HEK293 (cell line): ENCODE data around the gene SLC39A13.

Source experiments
- SALL2 ChIP-seq: fragments of 450-650 bp; formaldehyde crosslinking; IDR thresholded peaks from 2 replicates; pipeline ENCODE4 v1.5.0; 2017; ENCODE audit warnings: missing biosample characterization, mild to moderate bottlenecking, missing genetic modification characterization, borderline replicate concordance
- SP2 ChIP-seq: fragments of 450-650 bp; formaldehyde crosslinking; IDR thresholded peaks from 2 replicates; pipeline ENCODE4 v1.5.1; 2016; ENCODE audit warnings: missing biosample characterization, missing genetic modification characterization
- TCF7L2 ChIP-seq: IDR thresholded peaks from 2 replicates; pipeline ENCODE4 v1.6.1; 2011; ENCODE audit warnings: low read depth, mild to moderate bottlenecking, inconsistent platforms, low read length, moderate library complexity, borderline replicate concordance
- ZNF274 ChIP-seq, 2 experiments: fragments of 200-500 bp in 1 of 2; fragments of 450-650 bp in 1 of 2; sonication (Bioruptor generic) in 1 of 2; formaldehyde crosslinking in 1 of 2; IDR thresholded peaks; 2 replicates each; pipeline versions ENCODE4 v1.5.1 to v1.6.1; 2014 to 2016; ENCODE audit warnings: borderline replicate concordance in 1 of 2, inconsistent platforms in 1 of 2, low read length in 1 of 2, missing biosample characterization in 1 of 2, missing genetic modification characterization in 1 of 2
- ZNF311 ChIP-seq: fragments of 450-650 bp; formaldehyde crosslinking; IDR thresholded peaks from 2 replicates; pipeline ENCODE4 v1.5.1; 2017; ENCODE audit warnings: missing biosample characterization, missing genetic modification characterization, borderline replicate concordance
- ZNF350 ChIP-seq: fragments of 450-650 bp; formaldehyde crosslinking; IDR thresholded peaks from 2 replicates; pipeline ENCODE4 v1.5.0; 2017; ENCODE audit warnings: missing biosample characterization, mild to moderate bottlenecking, missing genetic modification characterization
- ZNF843 ChIP-seq: fragments of 450-650 bp; formaldehyde crosslinking; IDR thresholded peaks from 2 replicates; pipeline ENCODE4 v1.5.1; 2016; ENCODE audit warnings: missing biosample characterization, missing genetic modification characterization
- TF ChIP-seq, protein P1 (sequence below): fragments of 450-650 bp; formaldehyde crosslinking; IDR thresholded peaks from 2 replicates; pipeline ENCODE4 v1.5.1; 2016; ENCODE audit warnings: missing biosample characterization, missing genetic modification characterization
- TF ChIP-seq, protein P2 (sequence below): sonication (generic); formaldehyde crosslinking; IDR thresholded peaks from 2 replicates; pipeline ENCODE4 v1.8.1; 2022; ENCODE audit warnings: mild to moderate bottlenecking, moderate library complexity, missing genetic modification reagents

DNA sequence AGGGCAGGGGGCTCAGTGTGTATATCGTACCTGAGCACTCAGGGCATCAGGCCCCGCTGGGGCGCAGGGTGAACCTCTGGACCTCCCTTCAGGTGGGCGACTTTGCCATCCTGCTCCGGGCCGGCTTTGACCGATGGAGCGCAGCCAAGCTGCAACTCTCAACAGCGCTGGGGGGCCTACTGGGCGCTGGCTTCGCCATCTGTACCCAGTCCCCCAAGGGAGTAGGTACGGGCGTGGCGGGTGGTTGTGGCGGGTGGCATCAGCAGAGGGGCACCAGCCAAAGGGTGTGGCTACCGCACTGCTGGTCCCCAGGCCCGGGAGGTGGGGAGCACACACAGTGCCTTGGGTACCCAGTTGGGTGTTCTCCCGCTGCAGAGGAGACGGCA, 6.3 kb downstream of the SLC39A13 start:
- TF ChIP-seq, protein P1, sequence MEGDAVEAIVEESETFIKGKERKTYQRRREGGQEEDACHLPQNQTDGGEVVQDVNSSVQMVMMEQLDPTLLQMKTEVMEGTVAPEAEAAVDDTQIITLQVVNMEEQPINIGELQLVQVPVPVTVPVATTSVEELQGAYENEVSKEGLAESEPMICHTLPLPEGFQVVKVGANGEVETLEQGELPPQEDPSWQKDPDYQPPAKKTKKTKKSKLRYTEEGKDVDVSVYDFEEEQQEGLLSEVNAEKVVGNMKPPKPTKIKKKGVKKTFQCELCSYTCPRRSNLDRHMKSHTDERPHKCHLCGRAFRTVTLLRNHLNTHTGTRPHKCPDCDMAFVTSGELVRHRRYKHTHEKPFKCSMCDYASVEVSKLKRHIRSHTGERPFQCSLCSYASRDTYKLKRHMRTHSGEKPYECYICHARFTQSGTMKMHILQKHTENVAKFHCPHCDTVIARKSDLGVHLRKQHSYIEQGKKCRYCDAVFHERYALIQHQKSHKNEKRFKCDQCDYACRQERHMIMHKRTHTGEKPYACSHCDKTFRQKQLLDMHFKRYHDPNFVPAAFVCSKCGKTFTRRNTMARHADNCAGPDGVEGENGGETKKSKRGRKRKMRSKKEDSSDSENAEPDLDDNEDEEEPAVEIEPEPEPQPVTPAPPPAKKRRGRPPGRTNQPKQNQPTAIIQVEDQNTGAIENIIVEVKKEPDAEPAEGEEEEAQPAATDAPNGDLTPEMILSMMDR (tag by site-specific recombination), result no peak
- TF ChIP-seq ZNF311 (tag by site-specific recombination), result no peak
- no peak for TF ChIP-seq ZNF274 (IDR thresholded peaks at IDR 0.05; ENCODE audit: low read length)
- no peak for TF ChIP-seq ZNF274 (tag by site-specific recombination; IDR thresholded peaks at IDR 0.05; ENCODE audit: borderline replicate concordance)
- no peak for TF ChIP-seq SP2 (tag by site-specific recombination)
- TF ChIP-seq ZNF350, result no peak
- no peak for TF ChIP-seq SALL2 (tag by site-specific recombination)
- TF ChIP-seq, protein P2, sequence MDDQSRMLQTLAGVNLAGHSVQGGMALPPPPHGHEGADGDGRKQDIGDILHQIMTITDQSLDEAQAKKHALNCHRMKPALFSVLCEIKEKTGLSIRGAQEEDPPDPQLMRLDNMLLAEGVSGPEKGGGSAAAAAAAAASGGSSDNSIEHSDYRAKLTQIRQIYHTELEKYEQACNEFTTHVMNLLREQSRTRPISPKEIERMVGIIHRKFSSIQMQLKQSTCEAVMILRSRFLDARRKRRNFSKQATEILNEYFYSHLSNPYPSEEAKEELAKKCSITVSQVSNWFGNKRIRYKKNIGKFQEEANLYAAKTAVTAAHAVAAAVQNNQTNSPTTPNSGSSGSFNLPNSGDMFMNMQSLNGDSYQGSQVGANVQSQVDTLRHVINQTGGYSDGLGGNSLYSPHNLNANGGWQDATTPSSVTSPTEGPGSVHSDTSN, result no peak
- TF ChIP-seq ZNF843 (tag by site-specific recombination), result no peak
- no peak for TF ChIP-seq TCF7L2
